Naive thymus-derived CD4-positive, alpha-beta T cell (primary cell): ENCODE results near the gene PSMA4. TPM values are rescaled to one million over a fixed set of nuclear protein-coding genes. Genes with fewer than 3 reads are reported as not detected.

ENCODE experiments used
- ATAC-seq: fragments of 150-1000 bp; cut with Tn5 transposase; 2 replicates; pipeline ENCODE4 v1.10.0; 2021; ENCODE audit warnings: mild to moderate bottlenecking, moderate library complexity
- CTCF ChIA-PET: fragments of 350-600 bp; sonication (Branson Sonifier 250); formaldehyde crosslinking; loops from one replicate; lab custom pipeline; 2021; ENCODE audit warnings: antibody characterized with exemption; lab: Charles Lee
- POLR2A ChIA-PET: fragments of 350-600 bp; sonication (Branson Sonifier 250); formaldehyde crosslinking; loops from one replicate; lab custom pipeline; 2021; ENCODE audit warnings: antibody characterized with exemption, inconsistent platforms; lab: Charles Lee
- DNase-seq, 9 donors: peaks; one replicate each; pipeline versions ENCODE4 v3.0.0 to v3.0.0-alpha.2; 2020 to 2022; ENCODE audit warnings: mixed read lengths in 1 of 9
- H3K27ac ChIP-seq: one replicate; pipeline ENCODE4 v1.7.0; 2013; ENCODE audit warnings: mild to moderate bottlenecking, low read depth, low read length, moderate library complexity
- H3K27me3 ChIP-seq, 2 donors: one replicate each; pipeline ENCODE4 v1.7.0; 2013; ENCODE audit warnings: low read length in 2 of 2, mild to moderate bottlenecking in 2 of 2, moderate library complexity in 2 of 2; ENCODE audit not compliant: control insufficient read depth in 2 of 2, insufficient read depth in 2 of 2
- H3K36me3 ChIP-seq, 3 experiments: 1 replicate in 2 of 3; 2 replicates in 1 of 3; pipeline ENCODE4 v1.7.0; 2013; ENCODE audit warnings: low read length in 3 of 3, mild to moderate bottlenecking in 3 of 3, moderate library complexity in 1 of 3; ENCODE audit not compliant: insufficient read depth in 3 of 3, control insufficient read depth in 2 of 3
- H3K4me1 ChIP-seq, 2 donors: one replicate each; pipeline ENCODE4 v1.7.0; 2013; ENCODE audit warnings: low read length in 2 of 2, mild to moderate bottlenecking in 2 of 2, moderate library complexity in 1 of 2; ENCODE audit not compliant: control insufficient read depth in 2 of 2, insufficient read depth in 2 of 2
- H3K4me3 ChIP-seq: 2 replicates; pipeline ENCODE4 v1.7.0; 2013; ENCODE audit warnings: mild to moderate bottlenecking, low read length
- H3K9me3 ChIP-seq, 3 experiments: 1 replicate in 2 of 3; 2 replicates in 1 of 3; pipeline ENCODE4 v1.7.0; 2013; ENCODE audit warnings: low read length in 3 of 3; ENCODE audit not compliant: control insufficient read depth in 2 of 3
- H3K27ac Mint-ChIP-seq, 9 donors: one replicate each; pipeline ENCODE4 v1.8.0; 2020 to 2022; ENCODE audit warnings: mixed read lengths in 9 of 9, mild to moderate bottlenecking in 8 of 9, moderate library complexity in 5 of 9, inconsistent platforms in 2 of 9
- H3K27me3 Mint-ChIP-seq, 5 donors: one replicate each; pipeline ENCODE4 v1.8.0; 2021 to 2022; ENCODE audit warnings: mixed read lengths in 5 of 5, mild to moderate bottlenecking in 1 of 5
- H3K36me3 Mint-ChIP-seq, 5 donors: one replicate each; pipeline ENCODE4 v1.8.0; 2020 to 2022; ENCODE audit warnings: mixed read lengths in 5 of 5, mild to moderate bottlenecking in 3 of 5, inconsistent platforms in 1 of 5
- H3K4me1 Mint-ChIP-seq, 7 donors: one replicate each; pipeline ENCODE4 v1.8.0; 2020 to 2022; ENCODE audit warnings: mixed read lengths in 7 of 7, mild to moderate bottlenecking in 3 of 7, inconsistent platforms in 1 of 7
- H3K4me3 Mint-ChIP-seq, 10 donors: one replicate each; pipeline ENCODE4 v1.8.0; 2020 to 2022; ENCODE audit warnings: mild to moderate bottlenecking in 10 of 10, mixed read lengths in 10 of 10, moderate library complexity in 6 of 10, inconsistent platforms in 2 of 10
- H3K9me3 Mint-ChIP-seq, 11 donors: one replicate each; pipeline ENCODE4 v1.8.0; 2020 to 2022; ENCODE audit warnings: mixed read lengths in 11 of 11, mild to moderate bottlenecking in 4 of 11, inconsistent platforms in 1 of 11, moderate library complexity in 1 of 11
- intact Hi-C, 2 donors: fragments of 100-400 bp; cut with micrococcal nuclease; formaldehyde crosslinking; loops; one replicate each; pipeline ENCODE4 v1.15.1; 2023
- polyA plus RNA-seq, 2 donors: library from polyadenylated mRNA; unstranded; fragments of 300-500 nt; fragmentation: Illumina TruSeq; gene quantifications; one replicate each; pipeline ENCODE4 v1.2.3, GENCODE V29; 2021
- total RNA-seq, 6 experiments: library from RNA in 5 of 6; stranded (reverse) in 5 of 6; gene quantifications; 1 replicate in 5 of 6; 2 replicates in 1 of 6; pipeline ENCODE4 v1.2.3 and lab custom pipeline; 2021 to 2026

The PSMA4 gene
- total and polyA plus RNA-seq, 7 experiments from 2014 or later: 69.6 to 284 (median 80.3) TPM

GRCh38 chr15:78597583-78597982, 57.3 kb downstream of the PSMA4 start:
- DNase-seq: no peak
- POLR2A ChIA-PET: no interaction called here
- Histone ChIP-seq H3K27ac (no peak overlapping the region), H3K27me3 (no peaks in the 10 kb centered on the region), H3K36me3 (no peaks in the 10 kb centered on the region), H3K4me3 (no peak overlapping the region), H3K9me3 (no peaks in the 10 kb centered on the region), H3K4me1 (no peaks in the 10 kb centered on the region)
- CTCF ChIA-PET: no interaction called here
- no peaks in the 10 kb centered on the region for H3K9me3 Mint-ChIP-seq
- intact Hi-C loops: no loop called here
- peaks cover 0 to 4% (median 0%) of the 10 kb centered on the region in 7 donors for H3K4me1 Mint-ChIP-seq
- no peak overlapping the region for H3K27ac Mint-ChIP-seq
- no peak for ATAC-seq
- H3K27me3 Mint-ChIP-seq: peaks cover 0 to 8% (median under 1%) of the 10 kb centered on the region in 5 donors
- no peak overlapping the region for H3K4me3 Mint-ChIP-seq
- no peaks in the 10 kb centered on the region for H3K36me3 Mint-ChIP-seq

DNA sequence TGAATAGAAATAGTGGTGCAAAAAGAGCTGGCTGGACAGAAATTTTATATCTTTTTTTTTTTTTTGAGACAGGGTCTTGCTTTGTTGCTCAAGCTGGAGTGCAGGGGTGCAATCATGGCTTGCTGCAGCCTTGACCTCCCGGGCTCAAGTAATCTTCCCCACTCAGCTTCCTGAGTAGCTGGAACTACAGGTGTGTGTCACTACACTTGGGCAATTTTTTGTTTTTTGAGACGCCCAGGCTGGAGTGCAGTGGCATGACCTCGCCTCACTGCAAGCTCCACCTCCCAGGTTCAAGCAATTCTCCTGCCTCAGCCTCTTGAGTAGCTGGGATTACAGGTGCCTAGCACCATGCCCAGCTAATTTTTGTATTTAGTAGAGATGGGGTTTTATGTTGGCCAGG, 58.1 kb downstream of the PSMA4 start:
- Mint-ChIP-seq H3K4me3 (no peak overlapping the region), H3K9me3 (no peaks in the 10 kb centered on the region), H3K36me3 (no peaks in the 10 kb centered on the region), H3K27ac (no peak overlapping the region), H3K27me3 (peaks cover 0 to 10% (median 5%) of the 10 kb centered on the region in 5 donors), H3K4me1 (peaks cover 0 to 4% (median 0%) of the 10 kb centered on the region in 7 donors)
- DNase-seq: no peak
- no peaks in the 10 kb centered on the region for H3K4me1 ChIP-seq
- H3K9me3 ChIP-seq: no peaks in the 10 kb centered on the region
- ChIA-PET POLR2A (no interaction called here), CTCF (no interaction called here)
- H3K27ac ChIP-seq: no peak overlapping the region
- H3K36me3 ChIP-seq: no peaks in the 10 kb centered on the region
- no peaks in the 10 kb centered on the region for H3K27me3 ChIP-seq
- intact Hi-C loops: no loop called here
- no peak for ATAC-seq
- H3K4me3 ChIP-seq: no peak overlapping the region

- Histone ChIP-seq H3K4me3 (no peak overlapping the region), H3K27me3 (no peaks in the 10 kb centered on the region), H3K4me1 (no peaks in the 10 kb centered on the region), H3K9me3 (no peaks in the 10 kb centered on the region), H3K27ac (no peak overlapping the region), H3K36me3 (no peaks in the 10 kb centered on the region)
- H3K4me3 Mint-ChIP-seq: no peak overlapping the region
- no peaks in the 10 kb centered on the region for H3K9me3 Mint-ChIP-seq
- peaks cover 0 to 4% (median 0%) of the 10 kb centered on the region in 7 donors for H3K4me1 Mint-ChIP-seq
- H3K36me3 Mint-ChIP-seq: no peaks in the 10 kb centered on the region
- H3K27ac Mint-ChIP-seq: no peak overlapping the region
- ChIA-PET POLR2A (no interaction called here), CTCF (no interaction called here)
- peaks cover 0 to 11% (median 5%) of the 10 kb centered on the region in 5 donors for H3K27me3 Mint-ChIP-seq
- no peak for ATAC-seq
- DNase-seq: no peak
- intact Hi-C loops: no loop called here
Measured at GRCh38 chr15:78599189-78599588, 58.9 kb downstream of the PSMA4 start.

Other genes starting within 250 kb of the PSMA4 start
- gene SKIC8, start 240.8 kb upstream of the PSMA4 start, total RNA-seq: 10 to 100 TPM; 26.7 to 48.7 (median 43.6) TPM
- 10 to 100 TPM; 95.1 to 95.8 TPM for gene SKIC8, start 240.8 kb upstream of the PSMA4 start, polyA plus RNA-seq
- not detected for gene CRABP1, start 200.1 kb upstream of the PSMA4 start, total RNA-seq
- not detected for gene CRABP1, start 200.1 kb upstream of the PSMA4 start, polyA plus RNA-seq
- 10 to 100 TPM; 64.1 to 79.8 (median 69.5) TPM for gene IREB2, start 102.2 kb upstream of the PSMA4 start, total RNA-seq
- 10 to 100 TPM; 17.6 to 18.0 TPM for gene IREB2, start 102.2 kb upstream of the PSMA4 start, polyA plus RNA-seq
- 1 to 10 TPM; 1.4 to 7.3 (median 3.1) TPM for gene HYKK, start 32.9 kb upstream of the PSMA4 start, total RNA-seq
- gene HYKK, start 32.9 kb upstream of the PSMA4 start, polyA plus RNA-seq: 10 to 100 TPM in 1 of 2 donors, 1 to 10 TPM in 1; 6.2 to 10.1 TPM
- gene CHRNA5, start 25.1 kb downstream of the PSMA4 start, total RNA-seq: 1 to 10 TPM in 1 of 5 experiments, under 1 TPM in 3, not detected in 1; 0.10 to 3.4 (median 0.76) TPM
- gene CHRNA5, start 25.1 kb downstream of the PSMA4 start, polyA plus RNA-seq: under 1 TPM in 1 of 2 donors, not detected in 1; 0.12 TPM
- gene CHRNA3, start 80.6 kb downstream of the PSMA4 start, total RNA-seq: not detected
- not detected for gene CHRNA3, start 80.6 kb downstream of the PSMA4 start, polyA plus RNA-seq
- not detected for gene CHRNB4, start 100.8 kb downstream of the PSMA4 start, total RNA-seq
- not detected for gene CHRNB4, start 100.8 kb downstream of the PSMA4 start, polyA plus RNA-seq